ENCODE measurements around the gene MYO1D. TPM values are rescaled to one million over a fixed set of nuclear protein-coding genes. Genes with fewer than 3 reads are reported as not detected.

MYO1D gene
- total RNA-seq, 1 donor from 2014 or later, result 18.0 TPM

GRCh38 chr17:32827227-32827626 lies 49.7 kb downstream of the MYO1D start:
- Histone ChIP-seq H3K79me2 (ENCODE audit: insufficient read depth, low read length) (no peaks in the 10 kb centered on the region), H3K27me3 (ENCODE audit: insufficient read depth, low read length) (peaks cover 2% of the 10 kb centered on the region), H4K20me1 (ENCODE audit: insufficient read depth, low read length) (no peaks in the 10 kb centered on the region), H3K4me3 (ENCODE audit: insufficient read depth, low read depth, low read length) (no peak overlapping the region), H3K9ac (ENCODE audit: low read length) (no peak overlapping the region), H3K27ac (ENCODE audit: low read depth, low read length) (no peak overlapping the region), H2AFZ (ENCODE audit: low read depth, low read length) (no peak overlapping the region), H3K9me3 (ENCODE audit: insufficient read depth, low read depth, low read length) (no peaks in the 10 kb centered on the region), H3K4me1 (ENCODE audit: insufficient read depth, low read length) (no peaks in the 10 kb centered on the region), H3K36me3 (ENCODE audit: insufficient read depth, low read length) (no peaks in the 10 kb centered on the region), H3K4me2 (ENCODE audit: low read length) (no peak overlapping the region)
- FAIRE-seq, result no peak
- Mint-ChIP-seq H3K4me3 (ENCODE audit: unreplicated experiment) (no peak overlapping the region), H3K36me3 (ENCODE audit: low read depth, unreplicated experiment) (no peaks in the 10 kb centered on the region), H3K27me3 (ENCODE audit: low read depth, unreplicated experiment) (no peaks in the 10 kb centered on the region), H3K9me3 (ENCODE audit: unreplicated experiment) (no peaks in the 10 kb centered on the region), H3K4me1 (ENCODE audit: low read depth, unreplicated experiment) (peaks cover 11% of the 10 kb centered on the region), H3K27ac (ENCODE audit: unreplicated experiment) (no peak overlapping the region)
- no peak for DNase-seq (ENCODE audit: low read depth)
- TF ChIP-seq CTCF (IDR thresholded peaks at IDR 0.05; ENCODE audit: insufficient read depth, low read depth, low read length), result no peak
- no peak for TF ChIP-seq EZH2 (IDR thresholded peaks at IDR 0.05; ENCODE audit: insufficient read depth, low read length)

GRCh38 chr17:32826076-32826475 lies 50.8 kb downstream of the MYO1D start:
- H3K4me2 ChIP-seq (ENCODE audit: low read length), result no peak overlapping the region
- Mint-ChIP-seq H3K4me3 (ENCODE audit: unreplicated experiment) (no peak overlapping the region), H3K36me3 (ENCODE audit: low read depth, unreplicated experiment) (no peaks in the 10 kb centered on the region), H3K4me1 (ENCODE audit: low read depth, unreplicated experiment) (peaks cover 11% of the 10 kb centered on the region), H3K9me3 (ENCODE audit: unreplicated experiment) (no peaks in the 10 kb centered on the region), H3K27ac (ENCODE audit: unreplicated experiment) (no peak overlapping the region), H3K27me3 (ENCODE audit: low read depth, unreplicated experiment) (no peaks in the 10 kb centered on the region)
- no peak overlapping the region for H3K4me3 ChIP-seq (ENCODE audit: insufficient read depth, low read depth, low read length)
- H3K79me2 ChIP-seq (ENCODE audit: insufficient read depth, low read length), result no peaks in the 10 kb centered on the region
- FAIRE-seq (no peak), DNase-seq (ENCODE audit: low read depth) (no peak)
- H4K20me1 ChIP-seq (ENCODE audit: insufficient read depth, low read length), result no peaks in the 10 kb centered on the region
- no peaks in the 10 kb centered on the region for H3K36me3 ChIP-seq (ENCODE audit: insufficient read depth, low read length)
- no peak overlapping the region for H2AFZ ChIP-seq (ENCODE audit: low read depth, low read length)
- no peak for TF ChIP-seq CTCF (IDR thresholded peaks at IDR 0.05; ENCODE audit: insufficient read depth, low read depth, low read length)
- TF ChIP-seq EZH2 (IDR thresholded peaks at IDR 0.05; ENCODE audit: insufficient read depth, low read length), result no peak
- no peak overlapping the region for H3K9ac ChIP-seq (ENCODE audit: low read length)
- H3K27me3 ChIP-seq (ENCODE audit: insufficient read depth, low read length), result peaks cover 2% of the 10 kb centered on the region
- H3K27ac ChIP-seq (ENCODE audit: low read depth, low read length), result no peak overlapping the region
- H3K4me1 ChIP-seq (ENCODE audit: insufficient read depth, low read length), result no peaks in the 10 kb centered on the region
- no peaks in the 10 kb centered on the region for H3K9me3 ChIP-seq (ENCODE audit: insufficient read depth, low read depth, low read length)

- H4K20me1 ChIP-seq (ENCODE audit: insufficient read depth, low read length), result no peaks in the 10 kb centered on the region
- Mint-ChIP-seq H3K4me3 (ENCODE audit: unreplicated experiment) (no peak overlapping the region), H3K4me1 (ENCODE audit: low read depth, unreplicated experiment) (peaks cover 11% of the 10 kb centered on the region), H3K9me3 (ENCODE audit: unreplicated experiment) (no peaks in the 10 kb centered on the region), H3K27ac (ENCODE audit: unreplicated experiment) (no peak overlapping the region), H3K36me3 (ENCODE audit: low read depth, unreplicated experiment) (no peaks in the 10 kb centered on the region), H3K27me3 (ENCODE audit: low read depth, unreplicated experiment) (no peaks in the 10 kb centered on the region)
- FAIRE-seq, result no peak
- H3K27ac ChIP-seq (ENCODE audit: low read depth, low read length), result no peak overlapping the region
- no peaks in the 10 kb centered on the region for H3K27me3 ChIP-seq (ENCODE audit: insufficient read depth, low read length)
- no peak overlapping the region for H2AFZ ChIP-seq (ENCODE audit: low read depth, low read length)
- no peak for DNase-seq (ENCODE audit: low read depth)
- no peaks in the 10 kb centered on the region for H3K36me3 ChIP-seq (ENCODE audit: insufficient read depth, low read length)
- TF ChIP-seq CTCF (IDR thresholded peaks at IDR 0.05; ENCODE audit: insufficient read depth, low read depth, low read length) (no peak), EZH2 (IDR thresholded peaks at IDR 0.05; ENCODE audit: insufficient read depth, low read length) (no peak)
- no peaks in the 10 kb centered on the region for H3K4me1 ChIP-seq (ENCODE audit: insufficient read depth, low read length)
- H3K79me2 ChIP-seq (ENCODE audit: insufficient read depth, low read length), result no peaks in the 10 kb centered on the region
- H3K4me2 ChIP-seq (ENCODE audit: low read length), result no peak overlapping the region
- H3K9me3 ChIP-seq (ENCODE audit: insufficient read depth, low read depth, low read length), result no peaks in the 10 kb centered on the region
- no peak overlapping the region for H3K4me3 ChIP-seq (ENCODE audit: insufficient read depth, low read depth, low read length)
- H3K9ac ChIP-seq (ENCODE audit: low read length), result no peak overlapping the region
Observed at GRCh38 chr17:32824334-32824733, 52.6 kb downstream of the MYO1D start.
